Activated T-helper 1 cell treated with anti-CD3 and anti-CD28 coated beads, Interleukin-12 subunit alpha, Interleukin-12 subunit beta, Interleukin-2, Interleukin-4 antibody, amounts not matched to agents 30 ng/mL and 10 ng/mL and 1 ng/mL, durations not matched to agents 14 hours and 24 hours and 36 hours (primary cell): ENCODE data around the gene DAND5. TPM values are rescaled to one million over a fixed set of nuclear protein-coding genes. Genes with fewer than 3 reads are reported as not detected.

Experiments used
- DNase-seq: peaks from one replicate; pipeline ENCODE4 v3.0.0; 2021; ENCODE audit warnings: low spot score
- H3K27ac Mint-ChIP-seq: one replicate; pipeline ENCODE4 v1.8.0; 2021; ENCODE audit warnings: mild to moderate bottlenecking, mixed read lengths
- H3K27me3 Mint-ChIP-seq: one replicate; pipeline ENCODE4 v1.8.0; 2022; ENCODE audit warnings: mild to moderate bottlenecking, moderate library complexity, mixed read lengths; ENCODE audit not compliant: insufficient read depth
- H3K36me3 Mint-ChIP-seq: one replicate; pipeline ENCODE4 v1.8.0; 2021; ENCODE audit warnings: low read depth, mixed read lengths
- H3K4me1 Mint-ChIP-seq: one replicate; pipeline ENCODE4 v1.8.0; 2021; ENCODE audit warnings: low read depth, mixed read lengths
- H3K4me3 Mint-ChIP-seq: one replicate; pipeline ENCODE4 v1.8.0; 2021; ENCODE audit warnings: mild to moderate bottlenecking, moderate library complexity, mixed read lengths
- H3K9me3 Mint-ChIP-seq: one replicate; pipeline ENCODE4 v1.8.0; 2021; ENCODE audit warnings: mixed read lengths
- intact Hi-C: fragments of 100-400 bp; cut with micrococcal nuclease; formaldehyde crosslinking; loops from one replicate; pipeline ENCODE4 v1.15.1; 2024
- total RNA-seq: library from RNA; stranded (reverse); gene quantifications from 2 replicates; pipeline ENCODE4 v1.2.3, GENCODE V29; 2022

The DAND5 gene
- total RNA-seq, 1 donor from 2014 or later, result 0.10 TPM

- H3K36me3 Mint-ChIP-seq, result peaks cover 39% of the 10 kb centered on the region
- intact Hi-C loops, result loop anchor here (1.0 to 2.0 kb wide), 6 partner anchors 19 to 201 kb away; partner anchors contain the start of genes GCDH, GET3, JUNB and SYCE2
Observed at GRCh38 chr19:12937927-12938778, 31.2 kb upstream of the DAND5 start, which contains the start of gene CALR. CALR (plus strand) TSS chr19:12938609; CDS start chr19:12938680, 71 bp downstream.

GRCh38 chr19:12938779-12939601 lies 30.4 kb upstream of the DAND5 start:
- intact Hi-C loops, result loop anchor here (1.0 to 2.0 kb wide), 6 partner anchors 20 to 202 kb away; partner anchors contain the start of genes GCDH, GET3, JUNB and SYCE2
- Mint-ChIP-seq H3K27ac (peak overlapping the region; percentile 94), H3K27me3 (no peaks in the 10 kb centered on the region), H3K4me3 (peak overlapping the region; percentile 100), H3K36me3 (peaks cover 43% of the 10 kb centered on the region), H3K9me3 (no peaks in the 10 kb centered on the region), H3K4me1 (peaks cover 51% of the 10 kb centered on the region)
- peak; percentile 20 for DNase-seq

More at GRCh38 chr19:12937927-12938778, 31.2 kb upstream of the DAND5 start, which contains the start of gene CALR:
- no peaks in the 10 kb centered on the region for H3K9me3 Mint-ChIP-seq
- H3K4me3 Mint-ChIP-seq, result peak within 1 kb of the TSS; percentile 100
- peak; percentile 100 for DNase-seq
- peak within 1 kb of the TSS; percentile 94 for H3K27ac Mint-ChIP-seq
- peaks cover 48% of the 10 kb centered on the region for H3K4me1 Mint-ChIP-seq
- no peaks in the 10 kb centered on the region for H3K27me3 Mint-ChIP-seq

- H3K9me3 Mint-ChIP-seq, result no peaks in the 10 kb centered on the region
- no peaks in the 10 kb centered on the region for H3K27me3 Mint-ChIP-seq
- peaks cover 50% of the 10 kb centered on the region for H3K36me3 Mint-ChIP-seq
- peaks cover 54% of the 10 kb centered on the region for H3K4me1 Mint-ChIP-seq
- DNase-seq, result no peak
- peak overlapping the region; percentile 94 for H3K27ac Mint-ChIP-seq
- intact Hi-C loops, result loop anchor here (2.0 kb wide), 2 partner anchors 149 to 157 kb away; partner anchors contain the start of gene JUNB
- peak overlapping the region; percentile 100 for H3K4me3 Mint-ChIP-seq
Observed at GRCh38 chr19:12939975-12940423, 29.4 kb upstream of the DAND5 start.

DNA sequence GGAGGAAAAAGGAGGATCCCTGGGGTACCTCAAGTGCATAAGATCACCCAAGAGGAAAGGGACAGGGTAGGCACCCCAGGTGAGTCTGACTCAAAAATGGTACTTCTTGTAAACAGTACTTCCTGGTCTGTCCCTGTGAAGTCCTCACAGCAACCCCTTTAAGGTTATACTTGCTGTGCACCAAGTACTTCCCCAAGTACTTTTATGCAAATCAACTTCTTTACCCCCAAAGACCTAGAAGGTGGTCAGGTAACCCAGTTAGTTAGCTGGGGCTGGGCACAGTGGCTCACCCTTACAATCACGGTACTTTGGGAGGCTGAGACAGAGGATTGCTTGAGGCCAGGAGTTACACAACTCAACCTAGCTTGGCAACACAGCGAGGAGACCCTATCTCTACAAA lies 28.5 kb upstream of the DAND5 start:
- Mint-ChIP-seq H3K9me3 (no peaks in the 10 kb centered on the region), H3K36me3 (peaks cover 56% of the 10 kb centered on the region), H3K4me3 (peak overlapping the region; percentile 100), H3K27ac (peak overlapping the region; percentile 40), H3K27me3 (no peaks in the 10 kb centered on the region), H3K4me1 (peaks cover 62% of the 10 kb centered on the region)
- no peak for DNase-seq
- intact Hi-C loops, result no loop called here

DNA sequence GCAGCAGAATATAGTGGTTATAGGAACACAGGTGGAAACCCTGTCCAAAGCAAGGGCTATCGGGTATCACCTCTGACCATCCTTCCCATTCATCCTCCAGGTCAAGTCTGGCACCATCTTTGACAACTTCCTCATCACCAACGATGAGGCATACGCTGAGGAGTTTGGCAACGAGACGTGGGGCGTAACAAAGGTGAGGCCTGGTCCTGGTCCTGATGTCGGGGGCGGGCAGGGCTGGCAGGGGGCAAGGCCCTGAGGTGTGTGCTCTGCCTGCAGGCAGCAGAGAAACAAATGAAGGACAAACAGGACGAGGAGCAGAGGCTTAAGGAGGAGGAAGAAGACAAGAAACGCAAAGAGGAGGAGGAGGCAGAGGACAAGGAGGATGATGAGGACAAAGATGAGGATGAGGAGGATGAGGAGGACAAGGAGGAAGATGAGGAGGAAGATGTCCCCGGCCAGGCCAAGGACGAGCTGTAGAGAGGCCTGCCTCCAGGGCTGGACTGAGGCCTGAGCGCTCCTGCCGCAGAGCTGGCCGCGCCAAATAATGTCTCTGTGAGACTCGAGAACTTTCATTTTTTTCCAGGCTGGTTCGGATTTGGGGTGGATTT lies 25.8 kb upstream of the DAND5 start:
- Mint-ChIP-seq H3K9me3 (no peaks in the 10 kb centered on the region), H3K36me3 (peaks cover 63% of the 10 kb centered on the region), H3K27me3 (no peaks in the 10 kb centered on the region), H3K4me1 (peaks cover 59% of the 10 kb centered on the region), H3K27ac (peak overlapping the region; percentile 89), H3K4me3 (peak overlapping the region; percentile 17)
- no peak for DNase-seq
- intact Hi-C loops, result loop anchor here (2.0 kb wide), 1 partner anchor 207 kb away; the partner anchor contains the start of genes IER2 and STX10

GRCh38 chr19:12944104-12944674 lies 25.2 kb upstream of the DAND5 start:
- Mint-ChIP-seq H3K36me3 (peaks cover 58% of the 10 kb centered on the region), H3K4me3 (no peak overlapping the region), H3K4me1 (peaks cover 54% of the 10 kb centered on the region), H3K9me3 (no peaks in the 10 kb centered on the region), H3K27me3 (no peaks in the 10 kb centered on the region), H3K27ac (peak overlapping the region; percentile 94)
- intact Hi-C loops, result loop anchor here (2.0 kb wide), 1 partner anchor 207 kb away; the partner anchor contains the start of genes IER2 and STX10
- DNase-seq, result no peak

DNA sequence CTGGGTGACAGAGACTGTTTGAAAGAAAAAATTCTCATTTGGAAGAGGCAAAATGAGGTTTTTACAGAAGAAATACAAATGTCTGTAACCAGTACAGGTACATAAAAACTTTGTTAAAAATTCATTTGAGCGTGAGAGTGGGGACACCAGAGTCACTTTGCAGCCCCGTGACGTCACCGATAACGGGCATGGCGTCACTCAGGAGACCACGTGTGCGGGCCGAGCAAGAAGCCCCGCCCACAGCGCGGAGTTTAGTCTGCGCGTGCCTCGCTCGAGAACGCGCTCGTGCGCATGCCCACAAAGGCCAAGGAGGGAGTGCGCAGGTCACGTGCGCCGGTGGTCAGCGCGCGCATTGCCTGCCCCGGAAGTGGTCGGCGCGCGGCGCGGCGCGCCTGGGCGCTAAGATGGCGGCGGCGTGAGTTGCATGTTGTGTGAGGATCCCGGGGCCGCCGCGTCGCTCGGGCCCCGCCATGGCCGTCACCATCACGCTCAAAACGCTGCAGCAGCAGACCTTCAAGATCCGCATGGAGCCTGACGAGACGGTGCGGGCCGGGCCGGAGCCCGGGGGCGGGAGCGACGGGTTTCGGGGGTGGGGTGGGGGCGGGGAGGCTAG lies 23.8 kb upstream of the DAND5 start, which contains the start of gene RAD23A:
Gene RAD23A (plus strand): TSS at position 384 of the 613 bp plus-strand sequence. CDS start 87 bp downstream, at position 471.
- peak within 1 kb of the TSS; percentile 94 for H3K27ac Mint-ChIP-seq
- no peaks in the 10 kb centered on the region for H3K27me3 Mint-ChIP-seq
- DNase-seq, result peak; percentile 98
- peak within 1 kb of the TSS; percentile 92 for H3K4me3 Mint-ChIP-seq
- H3K9me3 Mint-ChIP-seq, result no peaks in the 10 kb centered on the region
- H3K4me1 Mint-ChIP-seq, result peaks cover 48% of the 10 kb centered on the region
- peaks cover 53% of the 10 kb centered on the region for H3K36me3 Mint-ChIP-seq
- intact Hi-C loops, result loop anchor here (1.0 to 2.0 kb wide), 3 partner anchors 9 to 205 kb away; partner anchors contain the start of genes FARSA, IER2 and STX10

DNA sequence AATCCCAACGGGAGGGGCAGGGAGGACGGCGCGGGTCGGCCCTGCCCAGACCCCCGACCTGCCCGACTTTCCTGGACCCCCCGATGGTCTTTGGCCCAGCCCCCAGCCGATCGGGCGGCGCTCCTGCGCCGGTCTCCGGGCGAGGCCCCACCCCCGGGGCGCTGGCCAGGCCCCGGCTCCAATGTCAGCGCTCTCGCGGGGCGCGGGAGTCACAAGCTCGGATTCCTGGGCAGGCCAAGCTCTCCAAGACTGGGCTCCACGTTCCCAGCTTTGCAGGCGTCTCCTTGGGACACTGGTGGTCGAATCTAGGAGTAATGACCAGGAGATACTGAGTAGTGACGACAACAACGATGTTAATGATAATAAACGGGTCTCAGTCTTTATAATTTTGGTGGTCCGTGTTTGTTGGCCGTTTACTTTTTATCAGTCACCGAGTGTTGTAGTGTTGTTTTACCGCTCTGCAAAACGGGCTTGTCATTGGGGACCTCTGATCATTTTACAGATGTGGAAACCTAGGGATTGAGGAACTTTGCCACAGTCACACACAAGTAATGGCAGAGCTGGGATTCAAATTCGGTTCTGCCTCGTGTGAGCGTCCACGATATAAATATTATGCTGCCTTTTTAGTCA lies 23.2 kb upstream of the DAND5 start:
- peak overlapping the region; percentile 92 for H3K4me3 Mint-ChIP-seq
- H3K27ac Mint-ChIP-seq, result peak overlapping the region; percentile 81
- intact Hi-C loops, result loop anchor here (1.0 kb wide), 1 partner anchor 8 kb away; no protein-coding TSS in a partner anchor
- peaks cover 50% of the 10 kb centered on the region for H3K36me3 Mint-ChIP-seq
- H3K27me3 Mint-ChIP-seq, result no peaks in the 10 kb centered on the region
- peaks cover 42% of the 10 kb centered on the region for H3K4me1 Mint-ChIP-seq
- peak; percentile 53 for DNase-seq
- H3K9me3 Mint-ChIP-seq, result no peaks in the 10 kb centered on the region

DNA sequence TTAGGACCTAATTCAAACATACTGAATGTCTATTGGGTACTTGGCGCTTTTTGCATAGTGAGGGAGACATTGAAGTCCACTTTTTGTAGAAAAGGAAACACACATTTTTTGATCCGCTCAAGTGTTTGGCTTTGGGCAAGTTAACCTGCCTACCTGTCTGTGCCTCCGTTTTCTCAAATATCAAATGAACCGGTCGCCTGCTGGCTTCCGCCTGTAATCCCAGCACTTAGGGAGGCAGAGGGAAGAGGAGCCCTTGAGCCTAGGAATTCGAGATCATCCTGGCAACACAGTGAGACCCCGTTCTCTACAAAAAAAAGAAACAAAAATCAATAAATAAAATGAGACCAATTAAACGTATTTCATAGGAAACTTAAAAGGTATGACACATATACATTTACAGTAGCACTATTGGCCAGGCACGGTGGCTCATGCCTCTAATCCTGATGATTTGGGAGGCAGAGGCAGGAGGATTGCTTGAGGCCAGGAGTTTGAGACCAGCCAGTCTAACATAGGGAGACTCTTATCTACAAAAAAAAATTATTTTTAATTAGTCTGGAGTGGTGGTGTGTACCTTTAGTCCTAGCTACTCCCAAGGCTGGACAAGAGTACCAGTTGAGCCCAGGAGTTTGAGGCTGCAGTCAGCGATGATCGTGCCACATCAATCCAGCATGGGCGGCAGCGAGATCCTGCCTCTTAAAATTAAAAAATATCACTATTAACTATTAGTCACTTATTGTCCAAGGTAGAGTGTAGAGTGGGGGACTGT lies 22.5 kb upstream of the DAND5 start:
- peak overlapping the region; percentile 81 for H3K27ac Mint-ChIP-seq
- peaks cover 55% of the 10 kb centered on the region for H3K36me3 Mint-ChIP-seq
- no peak for DNase-seq
- intact Hi-C loops, result loop anchor here (1.0 kb wide), 1 partner anchor 7 kb away; no protein-coding TSS in a partner anchor
- peaks cover 42% of the 10 kb centered on the region for H3K4me1 Mint-ChIP-seq
- H3K4me3 Mint-ChIP-seq, result peak overlapping the region; percentile 92
- no peaks in the 10 kb centered on the region for H3K27me3 Mint-ChIP-seq
- no peaks in the 10 kb centered on the region for H3K9me3 Mint-ChIP-seq

DNA sequence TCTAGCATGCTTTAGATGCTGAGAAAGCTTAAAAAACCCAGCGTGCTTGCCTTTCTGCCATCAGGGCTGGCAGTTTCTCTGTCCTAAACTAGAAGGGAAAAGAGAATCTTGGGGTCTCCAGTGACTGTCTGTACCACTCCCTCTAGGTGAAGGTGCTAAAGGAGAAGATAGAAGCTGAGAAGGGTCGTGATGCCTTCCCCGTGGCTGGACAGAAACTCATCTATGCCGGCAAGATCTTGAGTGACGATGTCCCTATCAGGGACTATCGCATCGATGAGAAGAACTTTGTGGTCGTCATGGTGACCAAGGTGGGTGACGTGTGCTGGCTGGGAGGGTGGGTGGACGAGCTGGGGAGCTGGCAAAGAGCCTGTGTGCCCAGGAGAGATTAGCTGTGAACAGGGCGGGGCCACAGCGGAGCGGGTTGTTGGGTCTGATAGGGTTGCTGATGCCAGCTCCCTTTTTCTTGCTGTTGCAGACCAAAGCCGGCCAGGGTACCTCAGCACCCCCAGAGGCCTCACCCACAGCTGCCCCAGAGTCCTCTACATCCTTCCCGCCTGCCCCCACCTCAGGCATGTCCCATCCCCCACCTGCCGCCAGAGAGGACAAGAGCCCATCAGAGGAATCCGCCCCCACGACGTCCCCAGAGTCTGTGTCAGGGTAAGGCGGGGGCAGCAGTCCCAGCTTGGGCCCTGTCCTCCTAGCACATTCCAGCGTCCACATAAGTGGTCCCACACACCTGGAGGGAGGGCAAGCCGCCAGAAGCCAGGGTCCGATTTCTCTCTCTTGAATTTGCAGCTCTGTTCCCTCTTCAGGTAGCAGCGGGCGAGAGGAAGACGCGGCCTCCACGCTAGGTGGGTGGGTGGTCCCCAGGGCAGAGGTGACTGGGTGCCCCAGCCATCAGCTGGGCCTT lies 21.4 kb upstream of the DAND5 start:
- H3K4me1 Mint-ChIP-seq, result peaks cover 42% of the 10 kb centered on the region
- no peaks in the 10 kb centered on the region for H3K9me3 Mint-ChIP-seq
- H3K27ac Mint-ChIP-seq, result no peak overlapping the region
- intact Hi-C loops, result no loop called here
- no peak for DNase-seq
- H3K27me3 Mint-ChIP-seq, result no peaks in the 10 kb centered on the region
- H3K36me3 Mint-ChIP-seq, result peaks cover 52% of the 10 kb centered on the region
- peak overlapping the region; percentile 51 for H3K4me3 Mint-ChIP-seq
